GM21360 (cell line): ENCODE measurements around the gene IFIH1.

ENCODE experiments used
- ATAC-seq: cut with Tn5 transposase; IDR thresholded peaks from one replicate; pipeline ENCODE4 v1.9.1; 2021; ENCODE audit warnings: mild to moderate bottlenecking, moderate library complexity; ENCODE audit not compliant: unreplicated experiment

IFIH1 gene

GRCh38 chr2:162219426-162219825, 99.1 kb downstream of the IFIH1 start:
- no peak for ATAC-seq

- no peak for ATAC-seq
These were observed 100.9 kb downstream of the IFIH1 start for GRCh38 chr2:162217598-162217997.
